Hematopoietic multipotent progenitor cell treated with erythropoietin and hydrocortisone succinate and interleukin-3 and kit ligand, for 4 days (in vitro differentiated cells): ENCODE results near the gene RHEB.
"Not testable (repeated sequence)": the region's sequence is repeated elsewhere in the genome, so short reads cannot be mapped to it uniquely, and the experiment has no call there.

ENCODE experiments used
- DNase-seq: peaks from one replicate; pipeline ENCODE4 v3.0.0-alpha.2; 2015

Gene RHEB, protein sequence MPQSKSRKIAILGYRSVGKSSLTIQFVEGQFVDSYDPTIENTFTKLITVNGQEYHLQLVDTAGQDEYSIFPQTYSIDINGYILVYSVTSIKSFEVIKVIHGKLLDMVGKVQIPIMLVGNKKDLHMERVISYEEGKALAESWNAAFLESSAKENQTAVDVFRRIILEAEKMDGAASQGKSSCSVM

GRCh38 chr7:151519765-151520418, at the start of gene RHEB:
Gene RHEB (minus strand): TSS chr7:151519895. CDS start chr7:151519511, 384 bp downstream.
- DNase-seq = peak; percentile 100

GRCh38 chr7:151566897-151567320, 47.2 kb upstream of the RHEB start:
- DNase-seq = peak; percentile 75

DNA sequence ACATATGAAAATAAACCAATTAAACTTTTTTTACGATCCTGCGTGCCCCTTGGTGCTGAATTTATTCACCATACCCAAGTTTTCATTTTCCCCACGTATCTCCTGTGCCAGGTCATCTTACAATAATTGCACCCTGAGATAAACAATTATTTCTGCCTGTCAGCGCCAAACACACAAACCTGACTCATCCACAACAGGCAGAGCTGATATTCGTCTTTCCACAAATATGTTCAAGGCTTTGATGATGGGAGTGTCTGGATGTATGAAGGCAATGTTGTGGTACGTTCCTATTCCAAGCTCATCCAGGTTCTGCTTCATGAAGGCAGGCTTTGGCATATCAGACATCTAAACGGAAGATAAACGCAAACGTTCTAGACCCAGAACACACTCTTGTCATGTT, 45.8 kb upstream of the RHEB start:
- no peak for DNase-seq

- no peak for DNase-seq
Observed at GRCh38 chr7:151560243-151560642, 40.5 kb upstream of the RHEB start.

DNA sequence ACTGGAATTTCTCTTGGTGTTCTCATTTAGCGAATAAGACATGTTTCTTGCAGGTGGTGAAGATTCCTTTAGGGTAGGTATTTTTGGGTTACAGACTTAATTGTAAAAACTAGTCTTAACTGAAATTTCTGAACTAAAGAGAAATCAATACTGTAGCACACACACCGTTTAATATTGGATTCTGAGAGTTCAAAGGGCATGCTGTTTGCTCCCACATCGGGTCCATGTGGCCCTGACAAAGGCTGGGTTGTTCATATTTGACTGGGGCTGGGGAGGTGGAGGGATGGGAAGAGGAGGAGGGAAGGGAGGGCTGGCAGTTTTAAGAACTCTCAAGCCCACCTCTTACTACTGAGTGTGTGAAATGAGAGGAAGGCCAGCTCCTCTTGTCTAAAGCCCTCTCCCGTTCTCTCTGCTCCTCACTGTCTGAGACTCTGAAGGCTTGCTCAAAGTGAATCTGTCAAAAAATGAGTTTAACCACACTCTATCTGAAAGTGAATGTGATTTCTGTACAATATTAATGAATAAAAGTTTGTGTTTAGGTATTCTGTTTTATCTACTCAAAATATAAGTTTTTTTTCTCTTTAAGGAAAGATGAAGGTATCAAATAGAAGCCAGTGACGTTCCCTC, 40.0 kb upstream of the RHEB start:
- no peak for DNase-seq

DNA sequence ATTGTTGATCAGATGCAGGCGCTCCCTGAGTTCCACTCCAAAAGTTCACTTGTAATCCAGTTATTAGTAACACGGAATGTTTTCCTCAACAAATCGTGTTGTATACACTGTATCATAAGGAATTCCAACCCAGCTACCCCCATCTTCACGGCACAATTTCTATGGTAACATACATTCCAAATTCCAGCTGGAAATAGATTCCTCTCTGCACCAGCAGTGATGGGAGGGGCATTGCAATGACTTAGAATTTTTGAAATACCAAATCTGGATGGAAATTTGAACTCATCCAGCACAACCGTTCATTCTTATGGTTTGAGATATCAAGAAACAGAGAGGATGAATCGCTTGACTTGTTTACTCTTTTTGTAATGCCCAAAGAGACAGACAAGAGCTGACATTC, 38.9 kb upstream of the RHEB start:
- DNase-seq = no peak

DNA sequence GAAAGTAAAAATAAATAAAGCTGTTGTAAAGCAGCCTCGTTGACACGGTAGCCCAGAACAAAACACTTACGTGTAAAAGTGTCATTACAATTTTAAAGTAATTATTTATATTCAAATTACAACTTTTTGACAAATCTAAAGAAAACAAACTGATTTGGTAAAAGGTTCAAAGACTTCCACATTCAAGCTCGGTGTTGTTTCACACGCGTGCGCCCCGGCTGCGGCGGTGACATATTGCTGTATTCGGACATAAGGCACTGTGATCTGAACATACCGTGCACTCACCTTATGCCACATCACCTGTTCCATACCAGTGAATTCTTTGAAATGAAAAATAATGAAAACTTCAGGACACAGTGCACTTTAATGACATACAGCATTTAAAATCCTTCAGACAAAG, 36.9 kb upstream of the RHEB start:
- DNase-seq = no peak

- DNase-seq = no peak
Observed at GRCh38 chr7:151553356-151553755, 33.7 kb upstream of the RHEB start.

GRCh38 chr7:151552352-151553028, 32.8 kb upstream of the RHEB start:
- no peak for DNase-seq

- no peak for DNase-seq
Observed at GRCh38 chr7:151551820-151552219, 32.1 kb upstream of the RHEB start.

GRCh38 chr7:151550656-151551286, 31.1 kb upstream of the RHEB start:
- DNase-seq = peak; percentile 79

GRCh38 chr7:151549644-151550043, 29.9 kb upstream of the RHEB start:
- DNase-seq = no peak

- DNase-seq = no peak
Observed at GRCh38 chr7:151549083-151549482, 29.4 kb upstream of the RHEB start.

- no peak for DNase-seq
Observed at GRCh38 chr7:151544183-151544582, 24.5 kb upstream of the RHEB start.

- no peak for DNase-seq
Observed at GRCh38 chr7:151542606-151543130, 23.0 kb upstream of the RHEB start.

DNA sequence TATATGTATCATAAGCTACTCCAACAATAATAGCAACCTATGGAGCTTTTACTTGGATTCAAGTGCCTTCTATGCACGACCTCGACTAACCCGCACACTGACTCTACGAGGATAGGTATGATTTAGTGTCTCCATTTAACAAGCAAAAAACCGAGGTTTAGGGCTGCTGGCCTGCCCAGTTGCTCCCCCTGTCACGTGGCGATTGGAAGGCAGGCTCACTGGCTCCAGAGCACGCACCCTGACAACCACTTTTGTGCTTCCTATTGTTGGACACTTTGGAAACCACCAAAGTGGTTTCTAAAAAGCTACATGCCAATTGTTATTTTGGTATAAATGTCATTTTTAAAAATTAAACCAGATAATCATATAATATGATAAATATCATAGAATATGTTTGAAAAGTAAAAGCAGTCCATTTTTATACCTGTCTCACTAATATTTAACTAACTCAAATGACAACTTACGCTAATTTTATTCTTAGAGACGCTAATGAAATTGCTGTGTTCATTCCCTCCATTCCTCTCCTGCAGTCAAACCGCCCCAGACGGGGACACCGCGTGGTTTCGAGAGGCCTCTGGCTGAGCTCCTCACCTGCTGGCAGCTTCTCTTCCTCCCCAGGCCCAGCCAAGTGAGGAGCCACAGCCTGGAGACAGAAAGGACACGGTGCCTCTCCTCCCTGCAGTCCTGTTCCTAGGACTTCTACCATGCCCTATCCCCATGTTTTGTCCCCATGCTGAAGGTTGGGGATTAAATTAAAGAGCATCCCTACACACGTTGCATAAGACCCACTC, 22.2 kb upstream of the RHEB start:
- no peak for DNase-seq

- DNase-seq = no peak
Observed at GRCh38 chr7:151540146-151540545, 20.5 kb upstream of the RHEB start.

GRCh38 chr7:151539088-151539671, 19.5 kb upstream of the RHEB start:
- DNase-seq = no peak

DNA sequence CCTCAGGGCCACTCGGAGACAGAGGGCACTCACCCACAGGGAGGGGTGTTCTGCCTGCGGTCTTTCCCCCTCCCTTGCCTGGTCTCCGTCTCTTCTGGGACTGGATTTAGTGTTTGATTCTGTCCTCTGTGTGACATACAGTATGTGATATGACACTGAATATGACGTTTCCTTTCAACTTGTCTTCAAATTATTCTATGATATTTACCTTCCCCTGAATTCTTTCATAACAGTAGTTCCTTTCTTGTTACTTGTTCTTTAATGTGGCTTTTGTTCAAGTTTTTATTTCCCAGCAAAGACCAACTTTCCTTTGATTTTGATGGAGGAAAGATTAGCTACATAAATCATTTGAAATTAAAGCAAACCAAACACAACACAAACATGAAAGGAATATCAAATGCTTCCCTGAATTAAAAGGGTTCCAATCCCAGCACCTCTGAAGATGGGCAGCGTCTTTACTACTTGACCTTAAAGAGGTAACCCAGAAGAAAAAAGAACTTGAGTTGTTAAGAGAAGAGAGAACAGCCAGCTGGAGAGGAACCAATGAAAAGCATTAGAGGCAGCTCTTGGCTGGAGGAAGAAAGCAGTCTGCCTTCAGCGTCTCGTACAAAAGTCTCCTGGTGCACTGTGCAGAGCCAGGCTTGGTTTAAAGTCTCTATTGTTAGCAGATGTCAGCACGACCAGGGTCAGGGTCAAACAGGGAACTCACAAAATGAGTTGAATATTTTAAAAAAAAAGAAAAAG, 18.3 kb upstream of the RHEB start:
- no peak for DNase-seq

DNA sequence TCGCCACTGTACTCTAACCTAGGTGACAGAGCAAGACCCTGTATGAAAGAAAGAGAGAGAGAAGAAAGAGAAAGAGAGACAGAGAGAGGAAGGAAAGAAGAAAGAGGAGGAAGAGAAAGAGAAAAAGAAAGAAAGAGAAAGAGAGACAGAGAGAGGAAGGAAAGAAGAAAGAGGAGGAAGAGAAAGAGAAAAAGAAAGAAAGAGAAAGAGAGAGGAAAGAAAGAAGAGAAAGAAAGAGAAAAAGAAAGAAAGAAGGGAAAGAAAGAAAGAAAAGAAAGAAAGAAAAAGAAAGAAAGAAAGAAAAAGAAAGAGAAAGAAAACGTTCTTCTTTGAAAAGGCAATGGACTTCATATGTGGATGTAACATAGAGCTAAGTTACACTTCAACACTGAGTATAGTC, 16.5 kb upstream of the RHEB start:
- DNase-seq = not testable (repeated sequence)

DNA sequence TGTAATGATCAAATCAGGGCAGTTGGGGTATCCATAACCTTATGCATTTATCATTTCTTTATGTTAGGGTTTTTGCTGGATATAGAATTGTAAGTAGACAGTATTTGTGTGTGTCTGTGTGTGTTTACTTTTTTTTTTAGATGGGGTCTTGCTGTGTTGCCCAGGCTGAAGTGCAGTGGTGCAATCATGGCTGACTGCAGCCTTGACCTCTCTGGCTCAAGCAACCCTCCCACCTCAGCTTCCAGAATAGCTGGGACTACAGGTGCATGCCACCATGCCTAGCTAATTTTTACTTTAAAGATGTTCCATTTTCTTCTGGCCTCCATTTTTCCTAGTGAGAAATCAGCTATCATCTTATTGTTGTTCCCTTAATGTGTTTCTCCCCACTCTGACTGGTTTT, 10.1 kb upstream of the RHEB start:
- DNase-seq = no peak
